Measurements from ENCODE around the gene FBXW11. TPM values are rescaled to one million over a fixed set of nuclear protein-coding genes. Genes with fewer than 3 reads are reported as not detected.

The FBXW11 gene
- total RNA-seq, 2 donors from 2014 or later, result 29.0 to 64.6 TPM

- Histone ChIP-seq H3K9me3 (no peaks in the 10 kb centered on the region), H3K36me3 (replicated peaks in 1 of 2; ENCODE audit: insufficient read depth in 1 of 2, low read depth in 2 of 2) (peaks cover 0 to 5% of the 10 kb centered on the region in 2 donors), H3K27me3 (no peaks in the 10 kb centered on the region), H3K27ac (no peak overlapping the region), H3K4me3 (no peak overlapping the region), H3K4me1 (no peaks in the 10 kb centered on the region)
- ATAC-seq, result no peak
- intact Hi-C loops (cut with DNase I), result no loop called here
- WGBS, 2 donors, result 93 to 94% methylated on average over 4 of the region's 4 CpGs
- DNase-seq, result no peak
- TF ChIP-seq CTCF (IDR thresholded peaks at IDR 0.05) (no peak), POLR2A (IDR thresholded peaks at IDR 0.05) (no peak)
Observed at GRCh38 chr5:171882118-171882517, 124.3 kb downstream of the FBXW11 start.

- Histone ChIP-seq H3K4me3 (no peak overlapping the region), H3K9me3 (no peaks in the 10 kb centered on the region), H3K27me3 (no peaks in the 10 kb centered on the region), H3K27ac (no peak overlapping the region), H3K36me3 (replicated peaks in 1 of 2; ENCODE audit: insufficient read depth in 1 of 2, low read depth in 2 of 2) (peaks cover 9 to 24% of the 10 kb centered on the region in 2 donors), H3K4me1 (no peaks in the 10 kb centered on the region)
- no peak for DNase-seq
- intact Hi-C loops (cut with DNase I), result no loop called here
- WGBS, 2 donors, result 72 to 76% methylated on average over 2 of the region's 2 CpGs
- TF ChIP-seq CTCF (IDR thresholded peaks at IDR 0.05) (no peak), POLR2A (IDR thresholded peaks at IDR 0.05) (no peak)
- ATAC-seq, result no peak
Observed at GRCh38 chr5:171874234-171874633, 132.2 kb downstream of the FBXW11 start.

GRCh38 chr5:171872666-171873065 lies 133.8 kb downstream of the FBXW11 start:
- H3K36me3 ChIP-seq (replicated peaks in 1 of 2; ENCODE audit: insufficient read depth in 1 of 2, low read depth in 2 of 2), result peaks cover 16 to 32% of the 10 kb centered on the region in 2 donors
- no peak overlapping the region for H3K27ac ChIP-seq
- 94 to 95% methylated on average over 5 of the region's 5 CpGs for WGBS, 2 donors
- no peaks in the 10 kb centered on the region for H3K27me3 ChIP-seq
- no peak overlapping the region for H3K4me3 ChIP-seq
- ATAC-seq (no peak), DNase-seq (no peak)
- intact Hi-C loops (cut with DNase I), result no loop called here
- no peak for TF ChIP-seq CTCF (IDR thresholded peaks at IDR 0.05)
- no peak for TF ChIP-seq POLR2A (IDR thresholded peaks at IDR 0.05)
- H3K4me1 ChIP-seq, result no peaks in the 10 kb centered on the region
- H3K9me3 ChIP-seq, result no peaks in the 10 kb centered on the region

GRCh38 chr5:171871711-171872110 lies 134.7 kb downstream of the FBXW11 start:
- Histone ChIP-seq H3K36me3 (replicated peaks in 1 of 2; ENCODE audit: insufficient read depth in 1 of 2, low read depth in 2 of 2) (peaks cover 16 to 26% of the 10 kb centered on the region in 2 donors), H3K27me3 (no peaks in the 10 kb centered on the region), H3K4me1 (no peaks in the 10 kb centered on the region), H3K4me3 (no peak overlapping the region), H3K9me3 (no peaks in the 10 kb centered on the region), H3K27ac (no peak overlapping the region)
- ATAC-seq (no peak), DNase-seq (no peak)
- WGBS, 2 donors, result 58 to 70% methylated on average over 1 of the region's 1 CpG
- intact Hi-C loops (cut with DNase I), result no loop called here
- no peak for TF ChIP-seq CTCF (IDR thresholded peaks at IDR 0.05)
- no peak for TF ChIP-seq POLR2A (IDR thresholded peaks at IDR 0.05)

- Histone ChIP-seq H3K36me3 (replicated peaks in 1 of 2; ENCODE audit: insufficient read depth in 1 of 2, low read depth in 2 of 2) (peaks cover 7 to 12% of the 10 kb centered on the region in 2 donors), H3K4me1 (no peaks in the 10 kb centered on the region), H3K9me3 (no peaks in the 10 kb centered on the region), H3K4me3 (no peak overlapping the region), H3K27me3 (no peaks in the 10 kb centered on the region), H3K27ac (no peak overlapping the region)
- 32 to 33% methylated on average over 1 of the region's 1 CpG for WGBS, 2 donors
- intact Hi-C loops (cut with DNase I), result no loop called here
- ATAC-seq (no peak), DNase-seq (no peak)
- TF ChIP-seq POLR2A (IDR thresholded peaks at IDR 0.05) (no peak), CTCF (IDR thresholded peaks at IDR 0.05) (no peak)
Observed at GRCh38 chr5:171869956-171870355, 136.5 kb downstream of the FBXW11 start.

All from body of pancreas (tissue), 4 donors.